Activated CD4-positive, alpha-beta T cell treated with anti-CD3 and anti-CD28 coated beads, Interleukin-2, amount 50 U/mL, for 48 hours (primary cell): Measurements from ENCODE around the gene HTRA3.

Experiments
- DNase-seq, 2 experiments: peaks; one replicate each; pipeline ENCODE4 v3.0.0-alpha.2; 2020

The HTRA3 gene

GRCh38 chr4:8282742-8283141, 13.2 kb downstream of the HTRA3 start:
- no peak for DNase-seq

GRCh38 chr4:8283161-8283560, 13.6 kb downstream of the HTRA3 start:
- no peak for DNase-seq

GRCh38 chr4:8283631-8284121, 14.1 kb downstream of the HTRA3 start:
- DNase-seq: no peak

GRCh38 chr4:8284391-8284790, 14.8 kb downstream of the HTRA3 start:
- no peak for DNase-seq

GRCh38 chr4:8285143-8285975, 15.8 kb downstream of the HTRA3 start:
- no peak for DNase-seq

GRCh38 chr4:8285976-8286718, 16.6 kb downstream of the HTRA3 start:
- no peak for DNase-seq

- DNase-seq: no peak
Measured at GRCh38 chr4:8286719-8287342, 17.3 kb downstream of the HTRA3 start.

GRCh38 chr4:8287343-8288280, 18.1 kb downstream of the HTRA3 start:
- DNase-seq: no peak

- DNase-seq: no peak
Measured at GRCh38 chr4:8289151-8289750, 19.7 kb downstream of the HTRA3 start.

GRCh38 chr4:8289956-8290700, 20.6 kb downstream of the HTRA3 start:
- no peak for DNase-seq

GRCh38 chr4:8290701-8290970, 21.1 kb downstream of the HTRA3 start:
- DNase-seq: no peak

- no peak for DNase-seq
Measured at GRCh38 chr4:8291036-8291682, 21.6 kb downstream of the HTRA3 start.

- DNase-seq: no peak
Measured at GRCh38 chr4:8291701-8292477, 22.3 kb downstream of the HTRA3 start.

- DNase-seq: no peak
Measured at GRCh38 chr4:8292478-8293107, 23.0 kb downstream of the HTRA3 start.

GRCh38 chr4:8293131-8293975, 23.8 kb downstream of the HTRA3 start:
- DNase-seq: no peak

- DNase-seq: no peak
Measured at GRCh38 chr4:8294036-8294435, 24.5 kb downstream of the HTRA3 start.

- DNase-seq: no peak
Measured at GRCh38 chr4:8294775-8295174, 25.2 kb downstream of the HTRA3 start.

- DNase-seq: no peak
Measured at GRCh38 chr4:8295471-8295870, 25.9 kb downstream of the HTRA3 start.

GRCh38 chr4:8296491-8296890, 26.9 kb downstream of the HTRA3 start:
- no peak for DNase-seq
